ENCODE data around the gene NTSR1. TPM values are rescaled to one million over a fixed set of nuclear protein-coding genes. Genes with fewer than 3 reads are reported as not detected.

Gene NTSR1
- total and polyA plus RNA-seq, 2 donors (not counting 1 experiment from before 2014, with no cell fraction given) = not detected

GRCh38 chr20:62707921-62708521, 615 bp upstream of the NTSR1 start:
- H3K9me3 Mint-ChIP-seq (ENCODE audit: insufficient read depth) = no peaks in the 10 kb centered on the region
- H3K4me1 ChIP-seq (ENCODE audit: control insufficient read depth in 2 of 2, insufficient read depth in 2 of 2, low read length in 2 of 2) = peaks cover 0 to 4% of the 10 kb centered on the region in 2 donors
- H3K27me3 Mint-ChIP-seq = peaks cover 41% of the 10 kb centered on the region
- DNase-seq = peak; percentile 29
- H3K27ac ChIP-seq (ENCODE audit: low read length in 2 of 2) = no peak overlapping the region
- H3K27ac Mint-ChIP-seq = no peak overlapping the region
- no peak overlapping the region for H3K9ac ChIP-seq (ENCODE audit: low read length)
- no peak overlapping the region for H3K4me3 ChIP-seq (ENCODE audit: control extremely low read depth in 1 of 5, extremely low read depth in 1 of 5, insufficient read depth in 1 of 5, low read depth in 2 of 5, low read length in 4 of 5)
- POLR2A ChIA-PET = interaction anchor here (0.6 kb wide), 1 partner anchor 43 kb away, joined by 7 read pairs; no protein-coding TSS in a partner anchor
- no peaks in the 10 kb centered on the region for H3K79me2 ChIP-seq (ENCODE audit: control insufficient read depth, insufficient read depth, low read length)
- intact Hi-C loops (cut with micrococcal nuclease) = no loop called here
- H3K4me3 Mint-ChIP-seq = no peak overlapping the region
- H4K20me1 ChIP-seq (ENCODE audit: control insufficient read depth, insufficient read depth, low read length, poor library complexity, severe bottlenecking) = no peaks in the 10 kb centered on the region
- peaks cover 0 to 35% (median 11%) of the 10 kb centered on the region in 4 experiments for H3K27me3 ChIP-seq (replicated peaks in 1 of 4; ENCODE audit: control extremely low read depth in 1 of 4, control insufficient read depth in 3 of 4, insufficient read depth in 4 of 4, low read length in 3 of 4)
- no peak overlapping the region for H2AFZ ChIP-seq (ENCODE audit: insufficient read depth, low read depth, low read length, poor library complexity, severe bottlenecking)
- H3K4me2 ChIP-seq (replicated peaks; ENCODE audit: low read depth, low read length, poor library complexity, severe bottlenecking) = peak overlapping the region; percentile 8
- no peaks in the 10 kb centered on the region for H3K36me3 ChIP-seq (replicated peaks in 1 of 2; ENCODE audit: control extremely low read depth in 1 of 2, control insufficient read depth in 1 of 2, extremely low read depth in 1 of 2, insufficient read depth in 2 of 2, low read length in 1 of 2)
- TF ChIP-seq, protein P1, sequence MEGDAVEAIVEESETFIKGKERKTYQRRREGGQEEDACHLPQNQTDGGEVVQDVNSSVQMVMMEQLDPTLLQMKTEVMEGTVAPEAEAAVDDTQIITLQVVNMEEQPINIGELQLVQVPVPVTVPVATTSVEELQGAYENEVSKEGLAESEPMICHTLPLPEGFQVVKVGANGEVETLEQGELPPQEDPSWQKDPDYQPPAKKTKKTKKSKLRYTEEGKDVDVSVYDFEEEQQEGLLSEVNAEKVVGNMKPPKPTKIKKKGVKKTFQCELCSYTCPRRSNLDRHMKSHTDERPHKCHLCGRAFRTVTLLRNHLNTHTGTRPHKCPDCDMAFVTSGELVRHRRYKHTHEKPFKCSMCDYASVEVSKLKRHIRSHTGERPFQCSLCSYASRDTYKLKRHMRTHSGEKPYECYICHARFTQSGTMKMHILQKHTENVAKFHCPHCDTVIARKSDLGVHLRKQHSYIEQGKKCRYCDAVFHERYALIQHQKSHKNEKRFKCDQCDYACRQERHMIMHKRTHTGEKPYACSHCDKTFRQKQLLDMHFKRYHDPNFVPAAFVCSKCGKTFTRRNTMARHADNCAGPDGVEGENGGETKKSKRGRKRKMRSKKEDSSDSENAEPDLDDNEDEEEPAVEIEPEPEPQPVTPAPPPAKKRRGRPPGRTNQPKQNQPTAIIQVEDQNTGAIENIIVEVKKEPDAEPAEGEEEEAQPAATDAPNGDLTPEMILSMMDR (IDR thresholded peaks at IDR 0.05) = peak; percentile 38
- TF ChIP-seq EZH2 (IDR thresholded peaks at IDR 0.05; ENCODE audit: borderline replicate concordance, insufficient read depth, low read depth, low read length, poor library complexity, severe bottlenecking) = no peak
- H3K9me3 ChIP-seq (ENCODE audit: control extremely low read depth in 1 of 3, control insufficient read depth in 2 of 3, insufficient read depth in 1 of 3, low read length in 2 of 3) = no peaks in the 10 kb centered on the region
- peaks cover 4% of the 10 kb centered on the region for H3K4me1 Mint-ChIP-seq
- CTCF ChIA-PET = no interaction called here
- 4% methylated on average over 13 of the region's 20 CpGs for WGBS (ENCODE audit: insufficient coverage)
- peak; percentile 70 for ATAC-seq (ENCODE audit: low read depth)

GRCh38 chr20:62709537-62709905, 885 bp downstream of the NTSR1 start:
- Histone ChIP-seq H3K36me3 (replicated peaks in 1 of 2; ENCODE audit: control extremely low read depth in 1 of 2, control insufficient read depth in 1 of 2, extremely low read depth in 1 of 2, insufficient read depth in 2 of 2, low read length in 1 of 2) (no peaks in the 10 kb centered on the region), H3K4me2 (replicated peaks; ENCODE audit: low read depth, low read length, poor library complexity, severe bottlenecking) (no peak overlapping the region), H3K4me3 (ENCODE audit: control extremely low read depth in 1 of 5, extremely low read depth in 1 of 5, insufficient read depth in 1 of 5, low read depth in 2 of 5, low read length in 4 of 5) (no peak overlapping the region), H4K20me1 (ENCODE audit: control insufficient read depth, insufficient read depth, low read length, poor library complexity, severe bottlenecking) (no peaks in the 10 kb centered on the region), H3K79me2 (ENCODE audit: control insufficient read depth, insufficient read depth, low read length) (no peaks in the 10 kb centered on the region), H3K27me3 (replicated peaks in 1 of 4; ENCODE audit: control extremely low read depth in 1 of 4, control insufficient read depth in 3 of 4, insufficient read depth in 4 of 4, low read length in 3 of 4) (peaks cover 0 to 32% (median 11%) of the 10 kb centered on the region in 4 experiments), H3K9ac (ENCODE audit: low read length) (no peak overlapping the region), H3K27ac (ENCODE audit: low read length in 2 of 2) (no peak overlapping the region), H2AFZ (ENCODE audit: insufficient read depth, low read depth, low read length, poor library complexity, severe bottlenecking) (no peak overlapping the region), H3K9me3 (ENCODE audit: control extremely low read depth in 1 of 3, control insufficient read depth in 2 of 3, insufficient read depth in 1 of 3, low read length in 2 of 3) (no peaks in the 10 kb centered on the region), H3K4me1 (ENCODE audit: control insufficient read depth in 2 of 2, insufficient read depth in 2 of 2, low read length in 2 of 2) (peaks cover 0 to 4% of the 10 kb centered on the region in 2 donors)
- H3K27ac Mint-ChIP-seq = no peak overlapping the region
- TF ChIP-seq EZH2 (IDR thresholded peaks at IDR 0.05; ENCODE audit: borderline replicate concordance, insufficient read depth, low read depth, low read length, poor library complexity, severe bottlenecking) = no peak
- TF ChIP-seq, protein P1 (IDR thresholded peaks at IDR 0.05) = no peak
- DNase-seq (no peak), ATAC-seq (ENCODE audit: low read depth) (no peak)
- intact Hi-C loops (cut with micrococcal nuclease) = no loop called here
- peaks cover 44% of the 10 kb centered on the region for H3K27me3 Mint-ChIP-seq
- 84% methylated on average over 29 of the region's 30 CpGs for WGBS (ENCODE audit: insufficient coverage)
- H3K9me3 Mint-ChIP-seq (ENCODE audit: insufficient read depth) = no peaks in the 10 kb centered on the region
- ChIA-PET CTCF (no interaction called here), POLR2A (no interaction called here)
- H3K4me1 Mint-ChIP-seq = peaks cover 2% of the 10 kb centered on the region
- no peak overlapping the region for H3K4me3 Mint-ChIP-seq

All from B cell (primary cell).